GM12872 (cell line): ENCODE measurements around the gene MEIOSIN.

ENCODE experiments used
- CTCF ChIP-seq: IDR thresholded peaks from 3 replicates; pipeline ENCODE4 v1.5.1; 2011; ENCODE audit warnings: low read depth, mild to moderate bottlenecking, low read length, moderate library complexity; ENCODE audit not compliant: insufficient read depth

MEIOSIN gene

GRCh38 chr19:45758921-45759320 lies 25.7 kb downstream of the MEIOSIN start:
- TF ChIP-seq CTCF = no peak

GRCh38 chr19:45761714-45762113 lies 28.5 kb downstream of the MEIOSIN start:
- TF ChIP-seq CTCF = no peak

GRCh38 chr19:45762870-45763631 lies 29.8 kb downstream of the MEIOSIN start:
- no peak for TF ChIP-seq CTCF

- no peak for TF ChIP-seq CTCF
Observed at GRCh38 chr19:45763691-45764294, 30.6 kb downstream of the MEIOSIN start.

- no peak for TF ChIP-seq CTCF
Observed at GRCh38 chr19:45764475-45764874, 31.2 kb downstream of the MEIOSIN start.

GRCh38 chr19:45764945-45765701 lies 31.9 kb downstream of the MEIOSIN start:
- no peak for TF ChIP-seq CTCF

- TF ChIP-seq CTCF = no peak
Observed at GRCh38 chr19:45765702-45766295, 32.6 kb downstream of the MEIOSIN start.
